DND-41 (cell line): Measurements from ENCODE around the gene ASTN1.

Source experiments
- ATAC-seq: fragments of 200-7000 bp; cut with Tn5 transposase; 3 replicates; pipeline ENCODE4 v1.9.1; 2021; ENCODE audit warnings: low read depth; ENCODE audit not compliant: insufficient read depth
- DNase-seq: peaks from one replicate; pipeline ENCODE4 v3.0.0-alpha.2; 2020
- H2AFZ ChIP-seq: 2 replicates; pipeline ENCODE4 v1.6.0; 2012; ENCODE audit warnings: low read depth, low read length
- H3K27ac ChIP-seq: 2 replicates; pipeline ENCODE4 v1.5.1; 2012; ENCODE audit warnings: low read length, inconsistent platforms
- H3K27me3 ChIP-seq: fragments of 200-600 bp; sonication (generic); 2 replicates; pipeline ENCODE4 v1.6.0; 2012; ENCODE audit warnings: low read length, mild to moderate bottlenecking, inconsistent platforms; ENCODE audit not compliant: insufficient read depth, poor library complexity
- H3K36me3 ChIP-seq: 2 replicates; pipeline ENCODE4 v1.5.1; 2012; ENCODE audit warnings: low read length, inconsistent platforms; ENCODE audit not compliant: insufficient read depth
- H3K4me1 ChIP-seq: 2 replicates; pipeline ENCODE4 v1.5.1; 2012; ENCODE audit warnings: mild to moderate bottlenecking, low read length; ENCODE audit not compliant: insufficient read depth
- H3K4me2 ChIP-seq: 2 replicates; pipeline ENCODE4 v1.6.0; 2012; ENCODE audit warnings: mild to moderate bottlenecking, moderate library complexity, low read length, inconsistent platforms; ENCODE audit not compliant: insufficient read depth
- H3K4me3 ChIP-seq, 2 experiments: fragments of 200-600 bp in 1 of 2; shearing (Covaris generic) in 1 of 2; 2 replicates each; pipeline ENCODE4 v1.5.1; 2012 to 2016; ENCODE audit warnings: inconsistent platforms in 2 of 2, low read length in 2 of 2, mild to moderate bottlenecking in 2 of 2, low read depth in 1 of 2, moderate library complexity in 1 of 2
- H3K79me2 ChIP-seq: 2 replicates; pipeline ENCODE4 v1.6.0; 2012; ENCODE audit warnings: low read length, inconsistent platforms; ENCODE audit not compliant: insufficient read depth
- H3K9ac ChIP-seq: 2 replicates; pipeline ENCODE4 v1.6.0; 2012; ENCODE audit warnings: low read depth, mild to moderate bottlenecking, inconsistent platforms, low read length, moderate library complexity
- H3K9me3 ChIP-seq: 2 replicates; pipeline ENCODE4 v1.5.1; 2012; ENCODE audit warnings: low read length, moderate library complexity, mild to moderate bottlenecking, inconsistent platforms; ENCODE audit not compliant: insufficient read depth, severe bottlenecking
- H4K20me1 ChIP-seq: 2 replicates; pipeline ENCODE4 v1.6.0; 2012; ENCODE audit warnings: low read length; ENCODE audit not compliant: insufficient read depth
- CTCF ChIP-seq: IDR thresholded peaks from 2 replicates; pipeline ENCODE4 v1.5.1; 2012; ENCODE audit warnings: borderline replicate concordance, low read length, moderate library complexity, mild to moderate bottlenecking; ENCODE audit not compliant: poor library complexity, severe bottlenecking; ENCODE audit errors: extremely low read depth
- EZH2 ChIP-seq: IDR thresholded peaks from 3 replicates; pipeline ENCODE4 v1.6.1; 2012; ENCODE audit warnings: borderline replicate concordance, low read depth, mild to moderate bottlenecking, moderate library complexity, low read length, inconsistent platforms; ENCODE audit not compliant: severe bottlenecking

Gene ASTN1

GRCh38 chr1:176989023-176989422 lies 175.5 kb downstream of the ASTN1 start:
- Histone ChIP-seq H3K36me3 (no peaks in the 10 kb centered on the region), H3K4me2 (no peak overlapping the region), H3K4me3 (no peak overlapping the region), H4K20me1 (no peaks in the 10 kb centered on the region), H3K79me2 (no peaks in the 10 kb centered on the region), H3K9me3 (no peaks in the 10 kb centered on the region), H3K27me3 (no peaks in the 10 kb centered on the region), H3K9ac (no peak overlapping the region), H3K27ac (no peak overlapping the region), H3K4me1 (no peaks in the 10 kb centered on the region), H2AFZ (no peak overlapping the region)
- ATAC-seq (no peak), DNase-seq (no peak)
- TF ChIP-seq EZH2 (no peak), CTCF (no peak)

GRCh38 chr1:176987016-176987415 lies 177.5 kb downstream of the ASTN1 start:
- no peak for DNase-seq
- no peak overlapping the region for H2AFZ ChIP-seq
- no peaks in the 10 kb centered on the region for H3K9me3 ChIP-seq
- no peak overlapping the region for H3K4me2 ChIP-seq
- TF ChIP-seq EZH2: no peak
- H3K27me3 ChIP-seq: no peaks in the 10 kb centered on the region
- no peaks in the 10 kb centered on the region for H3K79me2 ChIP-seq
- H3K4me1 ChIP-seq: no peaks in the 10 kb centered on the region
- H4K20me1 ChIP-seq: no peaks in the 10 kb centered on the region
- ATAC-seq: no peak
- H3K9ac ChIP-seq: no peak overlapping the region
- no peaks in the 10 kb centered on the region for H3K36me3 ChIP-seq
- H3K4me3 ChIP-seq: no peak overlapping the region
- no peak overlapping the region for H3K27ac ChIP-seq

GRCh38 chr1:176983731-176984130 lies 180.8 kb downstream of the ASTN1 start:
- Histone ChIP-seq H3K4me1 (no peaks in the 10 kb centered on the region), H3K9ac (no peak overlapping the region), H4K20me1 (no peaks in the 10 kb centered on the region), H3K27ac (no peak overlapping the region), H3K4me2 (no peak overlapping the region), H3K36me3 (no peaks in the 10 kb centered on the region), H3K9me3 (no peaks in the 10 kb centered on the region), H3K27me3 (no peaks in the 10 kb centered on the region), H3K79me2 (no peaks in the 10 kb centered on the region), H2AFZ (no peak overlapping the region), H3K4me3 (no peak overlapping the region)
- no peak for ATAC-seq
- TF ChIP-seq CTCF (no peak), EZH2 (no peak)
- no peak for DNase-seq

GRCh38 chr1:176976771-176977170 lies 187.7 kb downstream of the ASTN1 start:
- no peak overlapping the region for H3K27ac ChIP-seq
- H3K4me3 ChIP-seq: no peak overlapping the region
- H3K36me3 ChIP-seq: no peaks in the 10 kb centered on the region
- H3K4me2 ChIP-seq: no peak overlapping the region
- no peak for TF ChIP-seq EZH2
- TF ChIP-seq CTCF: no peak
- no peaks in the 10 kb centered on the region for H3K4me1 ChIP-seq
- no peaks in the 10 kb centered on the region for H4K20me1 ChIP-seq
- H3K9me3 ChIP-seq: no peaks in the 10 kb centered on the region
- no peak for ATAC-seq
- no peaks in the 10 kb centered on the region for H3K79me2 ChIP-seq
- no peak for DNase-seq
- H2AFZ ChIP-seq: no peak overlapping the region
- H3K9ac ChIP-seq: no peak overlapping the region
- H3K27me3 ChIP-seq: peaks cover 2% of the 10 kb centered on the region
